IMR-90 (cell line): ENCODE measurements around the gene SMG1. TPM values are rescaled to one million over a fixed set of nuclear protein-coding genes. Genes with fewer than 3 reads are reported as not detected.

Experiments used
- ATAC-seq: fragments of 200-7000 bp; cut with Tn5 transposase; 2 replicates; pipeline ENCODE4 v1.9.1; 2020; ENCODE audit warnings: low read depth, mild to moderate bottlenecking, moderate library complexity
- BruUV-seq: library from RNA; stranded (reverse); fragments of 400-500 nt; replicated peaks from 2 replicates; lab custom pipeline; 2021; lab: Mats Ljungman, UMichigan
- CTCF ChIA-PET: fragments of 300-600 bp; formaldehyde crosslinking; extraction: SDS; loops from one replicate; lab custom pipeline; 2021; ENCODE audit warnings: antibody characterized with exemption; lab: Yijun Ruan, JAX
- POLR2A ChIA-PET: fragments of 300-600 bp; sonication (Branson Sonifier 250); formaldehyde crosslinking; loops from one replicate; lab custom pipeline; 2022; ENCODE audit warnings: antibody characterized with exemption; ENCODE audit not compliant: unreplicated experiment; lab: Charles Lee
- DNase-seq: peaks from one replicate; pipeline ENCODE4 v3.0.0; 2013
- H2AFZ ChIP-seq: replicated peaks from 2 replicates; pipeline ENCODE3; 2013; ENCODE audit warnings: low read length, mild to moderate bottlenecking; ENCODE audit not compliant: poor library complexity
- H2AK5ac ChIP-seq: 2 replicates; pipeline ENCODE4 v1.6.1; 2013; ENCODE audit warnings: low read depth, low read length, inconsistent platforms
- H2AK9ac ChIP-seq: replicated peaks from 2 replicates; pipeline ENCODE3; 2013; ENCODE audit warnings: mild to moderate bottlenecking, low read depth, low read length, moderate library complexity; ENCODE audit not compliant: poor library complexity
- H2BK120ac ChIP-seq: 2 replicates; pipeline ENCODE4 v1.6.1; 2013; ENCODE audit warnings: low read depth, low read length, inconsistent platforms
- H2BK15ac ChIP-seq: 3 replicates; pipeline ENCODE4 v1.6.1; 2013; ENCODE audit warnings: low read depth, low read length, inconsistent platforms
- H2BK20ac ChIP-seq: 2 replicates; pipeline ENCODE4 v1.6.1; 2013; ENCODE audit warnings: low read depth, mild to moderate bottlenecking, inconsistent platforms, low read length, moderate library complexity
- H2BK5ac ChIP-seq: 2 replicates; pipeline ENCODE4 v1.6.1; 2013; ENCODE audit warnings: mild to moderate bottlenecking, low read depth, low read length, inconsistent platforms; ENCODE audit not compliant: poor library complexity, severe bottlenecking
- H3K14ac ChIP-seq: replicated peaks from 2 replicates; pipeline ENCODE4 v1.6.1; 2013; ENCODE audit warnings: low read depth, low read length, inconsistent platforms
- H3K18ac ChIP-seq: 2 replicates; pipeline ENCODE4 v1.6.1; 2013; ENCODE audit warnings: low read depth, low read length, control low read depth
- H3K23ac ChIP-seq: 2 replicates; pipeline ENCODE4 v1.6.1; 2013; ENCODE audit warnings: low read depth, low read length, inconsistent platforms
- H3K27ac ChIP-seq: 2 replicates; pipeline ENCODE4 v1.5.1; 2013; ENCODE audit warnings: mild to moderate bottlenecking, control low read depth, low read length; ENCODE audit not compliant: insufficient read depth
- H3K27me3 ChIP-seq: 2 replicates; pipeline ENCODE4 v1.6.1; 2013; ENCODE audit warnings: low read length; ENCODE audit not compliant: control insufficient read depth, insufficient read depth
- H3K36me3 ChIP-seq: 2 replicates; pipeline ENCODE4 v1.6.1; 2013; ENCODE audit warnings: low read length, mixed read lengths; ENCODE audit not compliant: control insufficient read depth, insufficient read depth
- H3K4ac ChIP-seq: 2 replicates; pipeline ENCODE4 v1.6.1; 2013; ENCODE audit warnings: low read depth, low read length, inconsistent platforms
- H3K4me1 ChIP-seq: 2 replicates; pipeline ENCODE4 v1.6.1; 2013; ENCODE audit warnings: low read length, mixed read lengths; ENCODE audit not compliant: control insufficient read depth, insufficient read depth
- H3K4me2 ChIP-seq: 2 replicates; pipeline ENCODE4 v1.6.1; 2013; ENCODE audit warnings: low read depth, mild to moderate bottlenecking, control low read depth, low read length, moderate library complexity
- H3K4me3 ChIP-seq: 2 replicates; pipeline ENCODE4 v1.5.1; 2013; ENCODE audit warnings: low read depth, mild to moderate bottlenecking, control low read depth, low read length, moderate library complexity; ENCODE audit not compliant: insufficient read depth
- H3K56ac ChIP-seq: 2 replicates; pipeline ENCODE4 v1.6.1; 2013; ENCODE audit warnings: low read length, inconsistent platforms; ENCODE audit not compliant: insufficient read depth; ENCODE audit errors: extremely low read depth
- H3K79me1 ChIP-seq, 2 experiments: 2 replicates each; pipeline ENCODE4 v1.6.1; 2013; ENCODE audit warnings: low read length in 2 of 2, inconsistent platforms in 1 of 2, low read depth in 1 of 2
- H3K9ac ChIP-seq: 2 replicates; pipeline ENCODE4 v1.6.1; 2013; ENCODE audit warnings: low read depth, low read length, control low read depth
- H3K9me1 ChIP-seq: 2 replicates; pipeline ENCODE4 v1.6.1; 2013; ENCODE audit warnings: low read length, inconsistent platforms; ENCODE audit not compliant: insufficient read depth
- H3K9me3 ChIP-seq: 2 replicates; pipeline ENCODE4 v1.6.1; 2013; ENCODE audit warnings: low read length; ENCODE audit not compliant: control insufficient read depth, insufficient read depth
- H4K20me1 ChIP-seq: 2 replicates; pipeline ENCODE4 v1.6.1; 2013; ENCODE audit warnings: low read length, inconsistent platforms; ENCODE audit not compliant: insufficient read depth
- H4K5ac ChIP-seq: 2 replicates; pipeline ENCODE4 v1.6.1; 2013; ENCODE audit warnings: mild to moderate bottlenecking, low read depth, low read length, control low read depth
- H4K8ac ChIP-seq, 2 experiments: 2 replicates each; pipeline ENCODE4 v1.6.1; 2013; ENCODE audit warnings: low read depth in 2 of 2, low read length in 2 of 2, control low read depth in 1 of 2, inconsistent platforms in 1 of 2
- H4K91ac ChIP-seq: 2 replicates; pipeline ENCODE4 v1.6.1; 2013; ENCODE audit warnings: low read depth, low read length, inconsistent platforms; ENCODE audit not compliant: insufficient read depth
- CEBPB ChIP-seq: IDR thresholded peaks from 2 replicates; pipeline ENCODE4 v1.6.1; 2012; ENCODE audit warnings: low read depth, low read length, improper control_type of control experiment
- FOS ChIP-seq: fragments of 150-350 bp; IDR thresholded peaks from 2 replicates; pipeline ENCODE4 v1.6.1; 2016; ENCODE audit warnings: low read depth, low read length
- NFE2L2 ChIP-seq: fragments of 150-350 bp; IDR thresholded peaks from 2 replicates; pipeline ENCODE4 v1.6.1; 2016; ENCODE audit warnings: low read depth, mild to moderate bottlenecking, low read length
- RCOR1 ChIP-seq: IDR thresholded peaks from 2 replicates; pipeline ENCODE4 v1.6.1; 2012; ENCODE audit warnings: mild to moderate bottlenecking, low read length, improper control_type of control experiment; ENCODE audit not compliant: insufficient replicate concordance
- SMC3 ChIP-seq: fragments of 150-350 bp; IDR thresholded peaks from 2 replicates; pipeline ENCODE4 v1.6.1; 2016; ENCODE audit warnings: low read depth, mild to moderate bottlenecking, antibody characterized with exemption, low read length, moderate library complexity
- WGBS, 2 experiments: methylation state at CpG; one replicate each; pipeline versions ENCODE4 v1.1.5 to v1.1.7; 2013; ENCODE audit warnings: missing lambda C conversion rate in 2 of 2; ENCODE audit not compliant: insufficient read length in 1 of 2; ENCODE audit errors: extremely low coverage in 2 of 2; 5-methylcytosine and 5-hydroxymethylcytosine counted together
- dilution Hi-C: fragments of 300-500 bp; cut with HindIII; formaldehyde crosslinking; loops from one replicate; pipeline ENCODE4 v1.14.3; 2018; ENCODE audit warnings: low sequenced_read_pairs; ENCODE audit not compliant: unreplicated experiment
- in situ Hi-C: fragments of 300-500 bp; cut with MboI; formaldehyde crosslinking; loops from 3 replicates; pipeline ENCODE4 v1.14.3; 2019; ENCODE audit warnings: low sequenced_read_pairs, inconsistent platforms, mixed read lengths
- intact Hi-C: fragments of 100-400 bp; cut with micrococcal nuclease; formaldehyde crosslinking; loops from 2 replicates; pipeline ENCODE4 v1.10.0; 2022
- polyA plus RNA-seq, 3 experiments: library from polyadenylated mRNA; depleted of rRNA; stranded (reverse); fragments of >200 nt; gene quantifications; 2 replicates each; pipeline ENCODE4 v1.2.3, GENCODE V29; 2012; ENCODE audit warnings: low replicate concordance in 1 of 3
- total RNA-seq: library from RNA; depleted of rRNA; stranded (reverse); fragments of >200 nt; gene quantifications from 2 replicates; pipeline ENCODE4 v1.2.3, GENCODE V29; 2012
- TF ChIP-seq, protein P1 (sequence below): fragments of 150-350 bp; IDR thresholded peaks from 2 replicates; pipeline ENCODE4 v1.6.1; 2016; ENCODE audit warnings: low read depth, mild to moderate bottlenecking, low read length, moderate library complexity, borderline replicate concordance

Gene SMG1
- total and polyA plus RNA-seq, 2 of the 4 experiments (the other 2 are of a cell fraction), result 13.4 to 53.8 TPM

- BruUV-seq, result no TSS peak
- no peak; the same call in 1 of the 2 replicates for ATAC-seq
These were observed 48.9 kb upstream of the SMG1 start for GRCh38 chr16:18975109-18975508.

More at GRCh38 chr16:18975109-18975508, 48.9 kb upstream of the SMG1 start:
- no peak overlapping the region for H4K5ac ChIP-seq
- no peak overlapping the region for H4K91ac ChIP-seq
- no peak overlapping the region for H3K27ac ChIP-seq
- no peak overlapping the region for H4K8ac ChIP-seq
- peaks cover 13% of the 10 kb centered on the region for H3K27me3 ChIP-seq
- H3K18ac ChIP-seq, result no peak overlapping the region
- no peak overlapping the region for H3K4me3 ChIP-seq
- dilution Hi-C loops (no loop called here), intact Hi-C loops (no loop called here), in situ Hi-C loops (no loop called here)
- H3K79me1 ChIP-seq, result no peaks in the 10 kb centered on the region
- no peak overlapping the region for H2AK5ac ChIP-seq
- H4K20me1 ChIP-seq, result no peaks in the 10 kb centered on the region
- H3K9me3 ChIP-seq, result no peaks in the 10 kb centered on the region
- no peak overlapping the region for H2AFZ ChIP-seq
- H3K14ac ChIP-seq, result no peak overlapping the region
- H3K23ac ChIP-seq, result no peak overlapping the region
- H2BK15ac ChIP-seq, result no peak overlapping the region
- no peak overlapping the region for H3K9ac ChIP-seq
- H2BK5ac ChIP-seq, result no peak overlapping the region
- ChIA-PET CTCF (no interaction called here), POLR2A (no interaction called here)
- 60% methylated on average over 1 of the region's 3 CpGs; no CpG with 5 or more reads in 1 of the 2 experiments for WGBS, 2 experiments
- DNase-seq, result no peak
- H3K9me1 ChIP-seq, result no peaks in the 10 kb centered on the region
- no peak overlapping the region for H3K4me2 ChIP-seq
- H3K4ac ChIP-seq, result no peak overlapping the region
- H3K4me1 ChIP-seq, result no peaks in the 10 kb centered on the region
- H2BK20ac ChIP-seq, result no peak overlapping the region
- H2BK120ac ChIP-seq, result no peak overlapping the region
- H3K56ac ChIP-seq, result no peak overlapping the region
- no peak for TF ChIP-seq CEBPB
- TF ChIP-seq, protein P1, sequence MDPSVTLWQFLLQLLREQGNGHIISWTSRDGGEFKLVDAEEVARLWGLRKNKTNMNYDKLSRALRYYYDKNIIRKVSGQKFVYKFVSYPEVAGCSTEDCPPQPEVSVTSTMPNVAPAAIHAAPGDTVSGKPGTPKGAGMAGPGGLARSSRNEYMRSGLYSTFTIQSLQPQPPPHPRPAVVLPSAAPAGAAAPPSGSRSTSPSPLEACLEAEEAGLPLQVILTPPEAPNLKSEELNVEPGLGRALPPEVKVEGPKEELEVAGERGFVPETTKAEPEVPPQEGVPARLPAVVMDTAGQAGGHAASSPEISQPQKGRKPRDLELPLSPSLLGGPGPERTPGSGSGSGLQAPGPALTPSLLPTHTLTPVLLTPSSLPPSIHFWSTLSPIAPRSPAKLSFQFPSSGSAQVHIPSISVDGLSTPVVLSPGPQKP, result no peak
- TF ChIP-seq NFE2L2, result no peak
- no peak for TF ChIP-seq FOS
- no peak for TF ChIP-seq SMC3
- no peak for TF ChIP-seq RCOR1
- no peaks in the 10 kb centered on the region for H3K36me3 ChIP-seq
- no peak overlapping the region for H2AK9ac ChIP-seq
